ENCODE data around the gene AGBL1.

AGBL1 gene

DNA sequence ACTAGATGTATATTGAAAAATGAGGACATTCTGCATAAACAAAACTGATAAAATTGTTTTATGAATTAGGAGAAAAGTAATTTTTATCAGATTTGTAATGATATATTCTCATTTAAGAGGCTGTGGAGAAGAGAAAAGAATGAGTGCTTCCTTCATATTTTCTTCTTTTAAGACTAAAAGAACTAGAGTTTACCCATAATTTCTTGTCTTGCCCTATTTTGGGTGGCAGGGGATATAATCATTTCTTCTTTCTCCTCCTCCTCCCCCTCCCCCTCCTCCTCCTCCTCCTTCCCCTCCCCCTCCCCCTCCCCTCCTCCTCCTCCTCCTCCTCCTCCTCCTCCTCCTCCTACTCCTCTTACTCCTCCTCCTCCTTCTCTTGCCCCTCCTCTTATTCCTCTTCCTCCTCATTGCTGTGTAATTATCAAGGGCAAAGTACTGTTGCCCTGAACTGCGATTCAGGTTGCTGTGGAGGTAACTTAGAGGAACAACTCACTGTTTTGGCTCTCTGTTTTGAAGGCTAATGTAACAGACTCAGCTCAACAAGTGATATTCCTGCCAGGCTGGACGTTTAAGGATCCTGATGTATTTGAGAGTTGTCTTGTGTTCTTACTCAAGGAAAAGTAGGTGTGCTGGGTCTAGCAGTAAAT is 555.4 kb downstream of the AGBL1 start:
- no peak overlapping the region for H3K4me3 Mint-ChIP-seq
- H3K9me3 Mint-ChIP-seq, result peaks cover 0 to 8% of the 10 kb centered on the region in 2 donors
- H3K27ac Mint-ChIP-seq, result no peak overlapping the region
- no peaks in the 10 kb centered on the region for H3K27me3 Mint-ChIP-seq
- ATAC-seq (no peak), DNase-seq (no peak)
- peaks cover 4% of the 10 kb centered on the region for H3K4me1 Mint-ChIP-seq

DNA sequence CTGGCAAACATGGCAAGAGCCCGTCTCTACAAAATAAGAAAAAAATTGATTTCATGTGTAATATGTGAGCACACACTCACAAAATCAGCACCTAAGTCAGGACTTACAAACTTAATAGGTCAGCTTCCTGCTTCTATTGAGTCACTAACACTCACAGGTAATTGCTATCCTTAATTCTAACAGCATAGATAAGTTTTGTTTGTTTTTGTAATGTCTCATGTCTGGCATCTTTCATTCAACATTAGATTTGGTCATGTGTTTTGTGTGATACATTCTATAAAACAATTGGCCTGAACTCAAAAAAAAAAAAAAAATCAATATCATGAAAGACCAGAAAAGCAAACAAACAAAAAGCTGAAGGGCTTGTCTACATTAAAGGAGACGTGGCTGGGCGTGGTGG is 564.7 kb downstream of the AGBL1 start:
- ATAC-seq (no peak), DNase-seq (no peak)
- Mint-ChIP-seq H3K9me3 (no peaks in the 10 kb centered on the region), H3K4me3 (no peak overlapping the region), H3K27ac (no peak overlapping the region), H3K27me3 (no peaks in the 10 kb centered on the region), H3K4me1 (no peaks in the 10 kb centered on the region)

GRCh38 chr15:86645925-86646500 is 566.3 kb downstream of the AGBL1 start:
- no peaks in the 10 kb centered on the region for H3K9me3 Mint-ChIP-seq
- peaks cover 12% of the 10 kb centered on the region for H3K4me1 Mint-ChIP-seq
- H3K27me3 Mint-ChIP-seq, result no peaks in the 10 kb centered on the region
- H3K27ac Mint-ChIP-seq, result peak overlapping the region in 1 of 2 donors; percentile 66
- no peak overlapping the region for H3K4me3 Mint-ChIP-seq
- ATAC-seq, result no peak
- DNase-seq, result no peak

DNA sequence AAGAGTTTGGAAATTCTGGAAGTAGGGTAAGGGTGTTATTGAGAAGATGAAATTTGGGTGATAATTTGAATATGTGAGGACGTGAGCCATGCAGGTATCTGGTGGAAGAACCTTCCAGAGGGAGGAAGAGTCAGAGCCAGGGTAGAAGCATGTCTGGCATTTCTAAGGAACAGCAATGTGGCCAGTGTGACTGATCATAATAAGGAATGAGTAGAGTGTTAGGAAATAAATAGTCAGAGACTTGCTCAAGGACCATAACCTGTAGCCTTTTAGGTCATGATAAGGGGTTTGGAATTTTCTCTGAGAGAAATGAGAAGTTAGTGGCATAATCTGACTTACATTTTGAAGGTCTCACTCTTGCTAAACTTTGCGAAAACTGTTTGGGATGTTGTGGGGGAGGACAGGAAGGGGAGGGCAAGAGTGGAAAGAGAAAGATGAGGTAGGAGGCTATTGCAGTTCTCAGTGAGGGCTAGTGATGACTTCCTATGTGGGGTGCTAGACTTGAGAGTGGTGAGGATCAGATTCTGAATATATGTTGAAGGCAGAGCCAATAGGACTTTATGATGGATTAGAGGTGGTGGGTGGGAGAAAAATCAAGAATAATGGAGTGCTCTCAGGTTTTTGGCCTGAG is 568.3 kb downstream of the AGBL1 start:
- Mint-ChIP-seq H3K27me3 (no peaks in the 10 kb centered on the region), H3K27ac (no peak overlapping the region), H3K4me3 (no peak overlapping the region), H3K4me1 (peaks cover 28% of the 10 kb centered on the region), H3K9me3 (peaks cover 0 to 5% of the 10 kb centered on the region in 2 donors)
- ATAC-seq, result peak; percentile 31
- no peak for DNase-seq

- no peak for DNase-seq
- no peak overlapping the region for H3K27ac Mint-ChIP-seq
- no peak overlapping the region for H3K4me3 Mint-ChIP-seq
- peaks cover 0 to 5% of the 10 kb centered on the region in 2 donors for H3K9me3 Mint-ChIP-seq
- ATAC-seq, result peak; percentile 44
- H3K27me3 Mint-ChIP-seq, result no peaks in the 10 kb centered on the region
- H3K4me1 Mint-ChIP-seq, result peaks cover 42% of the 10 kb centered on the region
These were observed 569.6 kb downstream of the AGBL1 start for GRCh38 chr15:86649277-86649676.

GRCh38 chr15:86650094-86650493 is 570.4 kb downstream of the AGBL1 start:
- Mint-ChIP-seq H3K9me3 (peaks cover 0 to 5% of the 10 kb centered on the region in 2 donors), H3K4me1 (peaks cover 48% of the 10 kb centered on the region), H3K27me3 (no peaks in the 10 kb centered on the region), H3K27ac (peak overlapping the region in 1 of 2 donors; percentile 74), H3K4me3 (peak overlapping the region in 1 of 2 donors; percentile 20)
- DNase-seq (peak in 1 of 2 donors; percentile 16), ATAC-seq (peak; percentile 37)

DNA sequence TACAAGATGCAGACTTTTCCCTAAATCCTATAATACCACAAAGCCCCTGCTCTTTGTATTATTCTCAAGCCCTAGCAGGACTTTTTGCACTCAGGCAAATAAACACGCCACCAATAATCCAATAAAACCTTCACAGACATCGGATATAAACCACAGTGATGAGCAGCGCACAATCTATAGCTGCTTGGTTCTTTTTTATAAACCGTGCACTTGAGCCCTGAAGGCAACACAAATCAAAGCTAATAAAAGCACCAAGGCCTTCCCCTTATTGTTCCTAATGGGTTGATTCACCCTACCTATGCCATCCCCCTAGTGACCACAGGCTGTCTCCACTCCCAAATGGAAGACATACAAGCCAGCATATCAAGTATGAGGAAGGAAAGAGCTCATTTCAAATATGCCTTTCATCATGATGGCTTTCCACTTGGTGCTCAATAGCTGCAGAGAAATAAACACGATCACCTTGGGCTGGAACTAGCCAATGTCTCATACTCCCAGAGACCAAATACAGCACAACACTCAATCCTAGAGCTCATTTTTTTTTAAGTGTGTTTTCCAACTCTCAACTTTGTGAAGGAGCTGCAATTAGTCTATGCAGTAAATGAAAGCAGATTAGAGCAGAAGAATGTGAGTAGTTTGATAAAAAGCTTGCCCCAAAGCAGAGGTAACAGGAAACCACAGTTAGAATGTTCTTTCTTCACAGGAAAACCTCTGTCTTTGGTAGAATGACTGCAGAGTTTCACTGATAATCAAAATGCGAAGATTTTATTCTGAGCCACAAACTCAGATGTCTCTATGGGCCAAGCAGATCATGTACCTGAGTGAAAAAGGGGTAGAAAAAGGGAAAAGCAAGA is 573.9 kb downstream of the AGBL1 start:
- Mint-ChIP-seq H3K9me3 (peaks cover 0 to 5% of the 10 kb centered on the region in 2 donors), H3K4me3 (peak overlapping the region; percentile 26 to 60), H3K4me1 (peaks cover 64% of the 10 kb centered on the region), H3K27me3 (no peaks in the 10 kb centered on the region), H3K27ac (peak overlapping the region in 1 of 2 donors; percentile 22)
- ATAC-seq (peak; percentile 84), DNase-seq (no peak)

DNA sequence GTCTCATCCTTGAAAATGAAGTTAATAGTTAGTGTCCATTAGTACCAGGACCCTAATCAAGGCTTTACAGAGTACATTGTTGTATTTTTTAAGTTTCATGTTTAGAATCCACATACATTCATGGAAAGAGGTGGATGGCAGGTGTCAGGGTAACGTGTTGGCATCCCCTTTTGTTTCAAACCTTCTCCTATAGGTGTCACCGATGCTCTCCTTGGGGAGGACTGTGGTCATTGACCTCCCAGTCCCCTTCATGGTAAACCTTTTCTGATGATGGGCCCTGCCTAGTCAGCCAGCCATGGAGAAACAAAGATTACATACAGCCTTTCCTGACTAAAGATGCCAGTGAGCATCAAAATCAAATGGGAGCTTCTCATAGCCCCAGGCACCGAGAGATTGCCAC is 574.8 kb downstream of the AGBL1 start:
- Mint-ChIP-seq H3K4me1 (peaks cover 64% of the 10 kb centered on the region), H3K27me3 (no peaks in the 10 kb centered on the region), H3K27ac (no peak overlapping the region), H3K9me3 (peaks cover 0 to 5% of the 10 kb centered on the region in 2 donors), H3K4me3 (no peak overlapping the region)
- ATAC-seq (no peak), DNase-seq (no peak)

GRCh38 chr15:86657305-86657704 is 577.6 kb downstream of the AGBL1 start:
- H3K9me3 Mint-ChIP-seq, result no peaks in the 10 kb centered on the region
- ATAC-seq, result no peak
- H3K4me1 Mint-ChIP-seq, result peaks cover 41% of the 10 kb centered on the region
- no peak overlapping the region for H3K4me3 Mint-ChIP-seq
- no peak for DNase-seq
- H3K27ac Mint-ChIP-seq, result peak overlapping the region in 1 of 2 donors; percentile 7
- H3K27me3 Mint-ChIP-seq, result no peaks in the 10 kb centered on the region

- Mint-ChIP-seq H3K4me1 (peaks cover 29% of the 10 kb centered on the region), H3K9me3 (peaks cover 0 to 7% of the 10 kb centered on the region in 2 donors), H3K4me3 (no peak overlapping the region), H3K27ac (no peak overlapping the region), H3K27me3 (no peaks in the 10 kb centered on the region)
- DNase-seq, result no peak
- no peak for ATAC-seq
These were observed 580.2 kb downstream of the AGBL1 start for GRCh38 chr15:86659724-86660411.

- H3K27ac Mint-ChIP-seq, result no peak overlapping the region
- H3K9me3 Mint-ChIP-seq, result peaks cover 0 to 7% of the 10 kb centered on the region in 2 donors
- no peak overlapping the region for H3K4me3 Mint-ChIP-seq
- ATAC-seq, result no peak
- H3K4me1 Mint-ChIP-seq, result peaks cover 19% of the 10 kb centered on the region
- H3K27me3 Mint-ChIP-seq, result no peaks in the 10 kb centered on the region
- DNase-seq, result no peak
These were observed 581.9 kb downstream of the AGBL1 start for GRCh38 chr15:86661580-86661979.

- Mint-ChIP-seq H3K9me3 (peaks cover 4 to 12% of the 10 kb centered on the region in 2 donors), H3K27me3 (no peaks in the 10 kb centered on the region), H3K4me3 (no peak overlapping the region), H3K4me1 (peaks cover 12% of the 10 kb centered on the region), H3K27ac (no peak overlapping the region)
- DNase-seq (no peak), ATAC-seq (no peak)
These were observed 583.6 kb downstream of the AGBL1 start for GRCh38 chr15:86663304-86663703.

DNA sequence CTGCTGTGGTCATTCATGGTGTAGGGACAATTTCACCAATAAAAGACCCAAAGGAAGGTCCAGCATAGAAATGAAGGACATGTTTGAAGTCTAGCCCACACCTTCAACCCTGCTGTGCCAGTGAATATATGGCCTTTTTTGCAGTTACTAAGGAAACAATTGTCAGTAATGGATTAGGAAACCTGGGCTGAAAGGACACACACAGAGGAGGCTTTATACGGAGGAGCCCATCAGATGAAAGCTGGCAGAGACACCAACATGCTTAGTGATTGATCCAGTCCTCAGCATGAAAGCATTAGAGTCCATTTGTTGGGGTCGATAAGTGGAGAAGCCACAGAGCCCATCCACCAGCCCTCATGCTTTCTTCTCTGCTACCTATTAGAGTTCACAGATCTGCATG is 584.3 kb downstream of the AGBL1 start:
- DNase-seq (no peak), ATAC-seq (no peak)
- Mint-ChIP-seq H3K27ac (peak overlapping the region in 1 of 2 donors; percentile 7), H3K4me3 (no peak overlapping the region), H3K9me3 (peaks cover 4 to 12% of the 10 kb centered on the region in 2 donors), H3K27me3 (no peaks in the 10 kb centered on the region), H3K4me1 (peaks cover 12% of the 10 kb centered on the region)

DNA sequence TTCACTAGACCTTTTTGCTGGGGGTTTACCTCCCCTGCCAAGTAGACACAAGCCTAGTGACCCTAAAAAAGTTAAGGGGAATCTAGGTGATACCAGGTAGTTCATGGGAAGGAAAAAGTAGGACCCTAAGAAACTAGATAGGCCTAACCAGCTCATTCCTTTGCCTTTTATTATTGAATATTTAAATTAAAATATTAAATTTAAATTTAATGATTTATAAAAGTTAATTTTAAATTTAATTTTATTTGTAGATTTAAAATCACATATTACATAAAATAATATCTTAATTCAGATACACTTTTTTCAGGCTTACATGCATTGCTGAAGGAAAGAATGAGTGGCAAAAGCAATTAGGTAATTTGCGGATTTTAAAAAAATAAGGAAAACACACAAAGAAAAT is 584.9 kb downstream of the AGBL1 start:
- ATAC-seq, result no peak
- Mint-ChIP-seq H3K4me1 (peaks cover 12% of the 10 kb centered on the region), H3K4me3 (no peak overlapping the region), H3K27me3 (no peaks in the 10 kb centered on the region), H3K27ac (no peak overlapping the region), H3K9me3 (peaks cover 4 to 12% of the 10 kb centered on the region in 2 donors)
- DNase-seq, result no peak

GRCh38 chr15:86676002-86676401 is 596.3 kb downstream of the AGBL1 start:
- Mint-ChIP-seq H3K4me3 (no peak overlapping the region), H3K27ac (no peak overlapping the region), H3K27me3 (no peaks in the 10 kb centered on the region), H3K4me1 (peaks cover 7% of the 10 kb centered on the region), H3K9me3 (no peaks in the 10 kb centered on the region)
- ATAC-seq (no peak), DNase-seq (no peak)
